Spleen (tissue), 7 donors: Measurements from ENCODE around the gene RPLP1.

Experiments used
- CTCF ChIP-seq, 11 experiments: fragments of 200-600 bp in 7 of 11; fragments of 450-650 bp in 4 of 11; sonication (generic) in 4 of 11; IDR thresholded peaks in 8 of 11; conservative IDR thresholded peaks in 3 of 11; 1 replicate in 7 of 11; 2 replicates in 4 of 11; pipeline versions ENCODE4 v1.4.0 to v1.8.0; 2016 to 2021; ENCODE audit warnings: antibody characterized with exemption in 11 of 11, inconsistent platforms in 4 of 11, mild to moderate bottlenecking in 1 of 11
- POLR2A ChIP-seq, 3 donors: fragments of 450-650 bp; IDR thresholded peaks; one replicate each; pipeline ENCODE4 v1.5.1; 2017; ENCODE audit warnings: antibody characterized with exemption in 3 of 3, mild to moderate bottlenecking in 1 of 3
- donor health status: DM: no; HTN: no; CAD: no; lungs with moderate emphysema.
- donor health status: DM: no; HTN: no; CAD: no.
- donor health status: DM: no; HTN: no; CAD: no.

- TF ChIP-seq POLR2A (IDR thresholded peaks at IDR 0.05) (no peak), CTCF (IDR thresholded peaks at IDR 0.05 in 8 of 11, conservative IDR thresholded peaks at IDR 0.05 in 3 of 11) (no peak)
These were observed 5.0 kb downstream of the RPLP1 start for GRCh38 chr15:69457304-69458280.
